Colonic mucosa (tissue), 4 donors: ENCODE measurements around the gene ADAMTS14. TPM values are rescaled to one million over a fixed set of nuclear protein-coding genes. Genes with fewer than 3 reads are reported as not detected.

Experiments
- DNase-seq: peaks from one replicate; pipeline ENCODE4 v3.0.0-alpha.2; 2020
- H3K27ac ChIP-seq: fragments of 200-600 bp; one replicate; pipeline ENCODE4 v1.8.0; 2021
- H3K27me3 ChIP-seq: fragments of 200-600 bp; one replicate; pipeline ENCODE4 v1.8.0; 2021
- H3K36me3 ChIP-seq: fragments of 200-600 bp; one replicate; pipeline ENCODE4 v1.8.0; 2021
- H3K4me1 ChIP-seq: fragments of 200-600 bp; one replicate; pipeline ENCODE4 v1.8.0; 2021; ENCODE audit warnings: mild to moderate bottlenecking
- H3K4me3 ChIP-seq: fragments of 200-600 bp; one replicate; pipeline ENCODE4 v1.8.0; 2021
- H3K9ac ChIP-seq, 2 donors: one replicate each; pipeline ENCODE4 v1.7.0; 2013; ENCODE audit warnings: control low read depth in 2 of 2, low read depth in 2 of 2, low read length in 2 of 2
- H3K9me3 ChIP-seq: fragments of 200-600 bp; one replicate; pipeline ENCODE4 v1.8.0; 2021
- intact Hi-C: fragments of 100-400 bp; cut with DNase I; formaldehyde crosslinking; loops from one replicate; pipeline ENCODE4 v1.14.1; 2022
- total RNA-seq, 2 donors: library from RNA; stranded (reverse); fragmentation: NEBNext Ultra II Directional in 1 of 2; extraction: Animal tissue kit (Norgen Biotek cat#: 25700) in 1 of 2; gene quantifications; one replicate each; pipeline ENCODE4 v1.2.1, GENCODE V29; 2021
- TF ChIP-seq, protein P1 (sequence below): fragments of 200-600 bp; IDR thresholded peaks from one replicate; pipeline ENCODE4 v1.8.0; 2022; ENCODE audit warnings: antibody characterized with exemption, mild to moderate bottlenecking
- donor health status: healthy.
- donor health status: DM: no; HTN: no; CAD: no.
- donor health status: DM: no; HTN: no; CAD: no.

ADAMTS14 gene, protein sequence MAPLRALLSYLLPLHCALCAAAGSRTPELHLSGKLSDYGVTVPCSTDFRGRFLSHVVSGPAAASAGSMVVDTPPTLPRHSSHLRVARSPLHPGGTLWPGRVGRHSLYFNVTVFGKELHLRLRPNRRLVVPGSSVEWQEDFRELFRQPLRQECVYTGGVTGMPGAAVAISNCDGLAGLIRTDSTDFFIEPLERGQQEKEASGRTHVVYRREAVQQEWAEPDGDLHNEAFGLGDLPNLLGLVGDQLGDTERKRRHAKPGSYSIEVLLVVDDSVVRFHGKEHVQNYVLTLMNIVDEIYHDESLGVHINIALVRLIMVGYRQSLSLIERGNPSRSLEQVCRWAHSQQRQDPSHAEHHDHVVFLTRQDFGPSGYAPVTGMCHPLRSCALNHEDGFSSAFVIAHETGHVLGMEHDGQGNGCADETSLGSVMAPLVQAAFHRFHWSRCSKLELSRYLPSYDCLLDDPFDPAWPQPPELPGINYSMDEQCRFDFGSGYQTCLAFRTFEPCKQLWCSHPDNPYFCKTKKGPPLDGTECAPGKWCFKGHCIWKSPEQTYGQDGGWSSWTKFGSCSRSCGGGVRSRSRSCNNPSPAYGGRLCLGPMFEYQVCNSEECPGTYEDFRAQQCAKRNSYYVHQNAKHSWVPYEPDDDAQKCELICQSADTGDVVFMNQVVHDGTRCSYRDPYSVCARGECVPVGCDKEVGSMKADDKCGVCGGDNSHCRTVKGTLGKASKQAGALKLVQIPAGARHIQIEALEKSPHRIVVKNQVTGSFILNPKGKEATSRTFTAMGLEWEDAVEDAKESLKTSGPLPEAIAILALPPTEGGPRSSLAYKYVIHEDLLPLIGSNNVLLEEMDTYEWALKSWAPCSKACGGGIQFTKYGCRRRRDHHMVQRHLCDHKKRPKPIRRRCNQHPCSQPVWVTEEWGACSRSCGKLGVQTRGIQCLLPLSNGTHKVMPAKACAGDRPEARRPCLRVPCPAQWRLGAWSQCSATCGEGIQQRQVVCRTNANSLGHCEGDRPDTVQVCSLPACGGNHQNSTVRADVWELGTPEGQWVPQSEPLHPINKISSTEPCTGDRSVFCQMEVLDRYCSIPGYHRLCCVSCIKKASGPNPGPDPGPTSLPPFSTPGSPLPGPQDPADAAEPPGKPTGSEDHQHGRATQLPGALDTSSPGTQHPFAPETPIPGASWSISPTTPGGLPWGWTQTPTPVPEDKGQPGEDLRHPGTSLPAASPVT
- 1 to 10 TPM in 1 of 2 donors, under 1 TPM in 1; 0.93 to 1.5 TPM for total RNA-seq

DNA sequence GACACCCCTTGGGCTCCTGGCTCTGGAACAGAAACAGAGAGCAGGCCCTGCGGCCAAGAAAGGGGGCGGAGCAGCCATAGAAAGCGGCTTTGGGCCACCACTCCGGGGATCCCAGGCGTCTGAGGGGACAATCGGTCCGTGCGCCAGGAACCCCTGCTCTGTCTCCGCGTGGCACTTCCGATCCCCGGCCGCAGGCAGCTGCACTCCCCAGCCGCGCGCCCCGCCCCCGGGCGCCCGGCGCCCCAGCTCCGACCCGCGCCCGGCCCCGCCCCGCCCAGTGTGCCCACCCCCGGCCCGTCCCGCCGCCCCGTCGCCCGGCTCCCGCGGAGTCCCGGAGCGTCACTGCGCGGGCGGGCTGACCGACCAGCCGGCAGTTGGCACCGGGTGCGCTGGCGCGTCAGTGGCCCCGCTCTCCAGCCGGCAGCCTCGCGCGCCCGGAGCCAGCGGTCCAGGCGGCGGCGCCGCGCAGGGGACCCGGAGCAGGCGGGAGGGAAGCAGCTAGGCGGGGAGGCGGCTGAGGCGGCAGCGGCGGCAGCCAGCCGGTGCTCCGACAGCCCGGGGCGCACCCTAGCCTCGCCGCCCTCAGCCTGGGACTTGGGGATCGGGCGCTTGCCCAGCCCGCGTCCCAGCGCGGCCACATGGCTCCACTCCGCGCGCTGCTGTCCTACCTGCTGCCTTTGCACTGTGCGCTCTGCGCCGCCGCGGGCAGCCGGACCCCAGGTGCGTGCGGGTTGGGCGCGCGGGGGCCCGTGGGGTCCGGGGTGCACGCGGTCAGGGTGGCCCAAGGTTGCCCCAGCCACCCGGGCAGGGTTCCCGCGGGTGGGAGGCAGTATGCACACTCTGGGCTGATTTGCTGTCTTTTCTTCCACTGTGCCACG, at the start of gene ADAMTS14:
Gene ADAMTS14, plus strand, starts transcription at position 342 of the 878 bp plus-strand sequence. Its CDS starts 297 bp downstream, at position 639.
- Histone ChIP-seq H3K9me3 (no peaks in the 10 kb centered on the region), H3K9ac (peak within 1 kb of the TSS; percentile 21 to 66), H3K4me1 (no peaks in the 10 kb centered on the region), H3K4me3 (peak within 1 kb of the TSS; percentile 26), H3K27me3 (peaks cover 12% of the 10 kb centered on the region), H3K36me3 (no peaks in the 10 kb centered on the region), H3K27ac (peak within 1 kb of the TSS; percentile 55)
- DNase-seq: no peak
- TF ChIP-seq, protein P1, sequence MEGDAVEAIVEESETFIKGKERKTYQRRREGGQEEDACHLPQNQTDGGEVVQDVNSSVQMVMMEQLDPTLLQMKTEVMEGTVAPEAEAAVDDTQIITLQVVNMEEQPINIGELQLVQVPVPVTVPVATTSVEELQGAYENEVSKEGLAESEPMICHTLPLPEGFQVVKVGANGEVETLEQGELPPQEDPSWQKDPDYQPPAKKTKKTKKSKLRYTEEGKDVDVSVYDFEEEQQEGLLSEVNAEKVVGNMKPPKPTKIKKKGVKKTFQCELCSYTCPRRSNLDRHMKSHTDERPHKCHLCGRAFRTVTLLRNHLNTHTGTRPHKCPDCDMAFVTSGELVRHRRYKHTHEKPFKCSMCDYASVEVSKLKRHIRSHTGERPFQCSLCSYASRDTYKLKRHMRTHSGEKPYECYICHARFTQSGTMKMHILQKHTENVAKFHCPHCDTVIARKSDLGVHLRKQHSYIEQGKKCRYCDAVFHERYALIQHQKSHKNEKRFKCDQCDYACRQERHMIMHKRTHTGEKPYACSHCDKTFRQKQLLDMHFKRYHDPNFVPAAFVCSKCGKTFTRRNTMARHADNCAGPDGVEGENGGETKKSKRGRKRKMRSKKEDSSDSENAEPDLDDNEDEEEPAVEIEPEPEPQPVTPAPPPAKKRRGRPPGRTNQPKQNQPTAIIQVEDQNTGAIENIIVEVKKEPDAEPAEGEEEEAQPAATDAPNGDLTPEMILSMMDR: no peak
- intact Hi-C loops: no loop called here

DNA sequence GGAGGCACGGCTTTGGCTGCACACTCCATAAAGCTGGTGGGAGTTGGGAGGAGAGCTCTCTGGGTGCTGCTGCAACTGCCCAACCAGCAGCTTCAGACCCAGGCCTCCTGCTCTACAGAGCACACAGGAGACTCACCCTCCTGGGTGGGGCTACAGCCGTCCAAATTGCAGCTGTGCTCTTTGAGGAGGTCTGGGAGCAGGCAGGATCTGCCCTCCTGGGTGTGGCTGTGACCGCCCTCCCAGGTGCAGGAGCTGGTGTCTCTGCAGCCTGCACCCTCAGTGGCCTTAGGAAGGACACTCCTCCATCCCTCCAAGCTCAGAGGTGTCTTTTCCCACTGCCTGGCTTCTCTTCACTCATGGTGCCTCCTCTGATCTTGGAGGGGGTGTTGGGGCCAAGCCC, 49.8 kb upstream of the ADAMTS14 start:
- Histone ChIP-seq H3K4me3 (no peak overlapping the region), H3K27ac (no peak overlapping the region), H3K27me3 (no peaks in the 10 kb centered on the region), H3K9ac (no peak overlapping the region), H3K9me3 (no peaks in the 10 kb centered on the region), H3K36me3 (no peaks in the 10 kb centered on the region), H3K4me1 (no peaks in the 10 kb centered on the region)
- no peak for DNase-seq
- intact Hi-C loops: no loop called here
- TF ChIP-seq, protein P1: no peak

DNA sequence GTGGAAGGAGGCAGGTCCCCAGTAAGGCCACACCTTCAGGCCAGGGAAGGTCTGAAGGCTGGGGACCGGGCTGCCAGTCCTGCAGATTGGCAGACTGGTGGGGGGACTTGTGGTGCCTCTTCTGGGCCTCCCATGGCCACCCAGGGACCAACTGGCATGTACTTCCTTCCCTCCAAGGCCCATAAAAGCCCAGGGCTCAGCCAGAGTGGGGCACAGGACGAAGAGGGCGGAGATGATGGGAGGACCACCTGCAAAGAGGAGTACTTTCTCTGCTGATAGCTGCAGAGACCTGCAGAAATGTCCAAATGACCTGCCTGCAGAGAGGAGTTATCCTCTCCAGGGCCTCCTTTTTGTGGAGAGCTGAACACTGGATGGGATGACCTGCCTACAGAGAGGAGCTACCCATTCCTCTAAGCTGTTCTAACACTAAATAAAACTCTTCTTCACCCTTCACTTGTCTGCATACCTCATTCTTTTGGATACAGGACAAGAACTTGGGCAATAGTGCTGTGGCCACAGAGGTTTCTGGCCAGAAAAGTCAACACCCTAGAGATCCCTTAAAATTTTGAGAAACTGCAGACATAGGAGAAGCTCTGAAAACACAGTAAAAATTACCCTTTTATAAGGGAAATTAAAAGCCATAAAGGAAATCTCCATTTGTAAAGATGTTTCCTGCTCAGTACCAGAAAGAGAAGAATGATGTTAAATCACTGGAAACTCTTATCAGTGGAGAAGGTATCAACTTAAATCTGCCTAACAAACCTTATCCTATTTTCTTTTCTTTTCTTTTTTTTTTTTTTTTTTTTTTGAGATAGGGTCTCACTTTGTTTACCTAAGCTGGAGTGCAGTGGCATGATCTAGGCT, 49.1 kb upstream of the ADAMTS14 start:
- Histone ChIP-seq H3K9ac (no peak overlapping the region), H3K27ac (no peak overlapping the region), H3K36me3 (no peaks in the 10 kb centered on the region), H3K4me1 (no peaks in the 10 kb centered on the region), H3K4me3 (no peak overlapping the region), H3K9me3 (no peaks in the 10 kb centered on the region), H3K27me3 (no peaks in the 10 kb centered on the region)
- DNase-seq: no peak
- TF ChIP-seq, protein P1: no peak
- intact Hi-C loops: no loop called here

DNA sequence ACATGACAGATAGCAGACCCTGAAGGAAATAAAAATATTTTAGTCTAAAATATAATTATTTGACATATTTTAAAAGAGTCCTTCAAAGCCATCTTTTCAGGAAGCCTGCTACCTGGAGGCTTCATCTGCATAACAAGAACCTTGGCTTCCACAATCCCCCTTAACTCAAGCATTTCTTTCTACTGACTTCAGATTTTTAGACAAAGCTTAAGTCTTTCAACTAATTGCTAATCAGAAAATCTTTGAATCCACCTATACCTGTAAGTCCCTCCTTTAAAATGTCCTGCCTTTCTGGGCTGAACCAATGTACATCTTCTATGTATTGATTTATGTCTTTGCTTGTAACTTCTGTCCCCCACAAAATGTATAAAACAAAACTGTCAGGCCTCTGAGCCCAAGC, 46.2 kb upstream of the ADAMTS14 start:
- H3K4me1 ChIP-seq: no peaks in the 10 kb centered on the region
- no peak overlapping the region for H3K27ac ChIP-seq
- DNase-seq: no peak
- intact Hi-C loops: no loop called here
- H3K4me3 ChIP-seq: no peak overlapping the region
- H3K9ac ChIP-seq: no peak overlapping the region
- TF ChIP-seq, protein P1: no peak
- no peaks in the 10 kb centered on the region for H3K27me3 ChIP-seq
- H3K9me3 ChIP-seq: no peaks in the 10 kb centered on the region
- H3K36me3 ChIP-seq: no peaks in the 10 kb centered on the region
